K562 (cell line): ENCODE data around the gene OBSCN. TPM values are rescaled to one million over a fixed set of nuclear protein-coding genes. Genes with fewer than 3 reads are reported as not detected.

Source experiments
- ATAC-seq: fragments of 200-7000 bp; cut with Tn5 transposase; 3 replicates; pipeline ENCODE4 v1.9.1; 2020; ENCODE audit warnings: moderate library complexity
- BruUV-seq: library from RNA; stranded (reverse); fragments of 400-500 nt; replicated peaks from 2 replicates; lab custom pipeline; 2021; lab: Mats Ljungman, UMichigan
- CTCF ChIA-PET: fragments of 300-600 bp; formaldehyde crosslinking; extraction: SDS; loops from one replicate; lab custom pipeline; 2021; ENCODE audit warnings: low intra/inter-chr PET ratio; lab: Yijun Ruan, JAX
- POLR2A ChIA-PET: fragments of 300-600, 350-650 bp; sonication (Branson Sonifier 250); formaldehyde crosslinking; extraction: SDS; loops from one replicate; lab custom pipeline; 2021; ENCODE audit warnings: antibody characterized with exemption, inconsistent platforms; lab: Yijun Ruan, JAX
- DNase-seq, 4 experiments: peaks; one replicate each; pipeline versions ENCODE4 v3.0.0 to v3.0.0-alpha.2; 2011 to 2018; ENCODE audit warnings: low spot score in 3 of 4, mixed read lengths in 3 of 4; ENCODE audit errors: extremely low read depth in 1 of 4
- FAIRE-seq: peaks from 2 replicates; lab custom pipeline; 2011; peaks lifted over from hg19 to GRCh38; lab: Jason Lieb, UNC
- H2AFZ ChIP-seq: 2 replicates; pipeline ENCODE4 v1.6.0; 2011; ENCODE audit warnings: low read depth, low read length, control low read depth, inconsistent platforms
- H3K27ac ChIP-seq: fragments of 200-600 bp; 3 replicates; pipeline ENCODE4 v1.8.0; 2011; ENCODE audit warnings: low read depth, mild to moderate bottlenecking, control low read depth, inconsistent platforms, low read length, moderate library complexity, mixed read lengths; ENCODE audit errors: extremely low read depth
- H3K27me3 ChIP-seq, 2 experiments: fragments of 300-600 bp in 1 of 2; 2 replicates in 1 of 2; 3 replicates in 1 of 2; pipeline versions ENCODE4 v1.6.0 to v1.8.0; 2011; ENCODE audit warnings: inconsistent platforms in 2 of 2, low read length in 2 of 2, mild to moderate bottlenecking in 1 of 2, mixed read lengths in 1 of 2, moderate library complexity in 1 of 2; ENCODE audit not compliant: control insufficient read depth in 2 of 2, insufficient read depth in 2 of 2
- H3K36me3 ChIP-seq: fragments of 300-600 bp; 3 replicates; pipeline ENCODE4 v1.8.0; 2011; ENCODE audit warnings: mild to moderate bottlenecking, low read length, inconsistent platforms; ENCODE audit not compliant: control insufficient read depth, insufficient read depth
- H3K4me1 ChIP-seq, 2 experiments: fragments of 200-600 bp in 1 of 2; replicated peaks in 1 of 2; 2 replicates in 1 of 2; 3 replicates in 1 of 2; pipeline versions ENCODE4 v1.5.1 to v1.8.0; 2011; ENCODE audit warnings: inconsistent platforms in 2 of 2, low read length in 2 of 2, mild to moderate bottlenecking in 1 of 2, mixed read lengths in 1 of 2, moderate library complexity in 1 of 2; ENCODE audit not compliant: control insufficient read depth in 2 of 2, insufficient read depth in 2 of 2
- H3K4me2 ChIP-seq: 2 replicates; pipeline ENCODE4 v1.6.1; 2011; ENCODE audit warnings: low read length, control low read depth, inconsistent platforms, mixed read lengths; ENCODE audit not compliant: insufficient read depth
- H3K4me3 ChIP-seq: fragments of 200-600 bp; sonication (generic), shearing (Covaris generic); 2 replicates; pipeline ENCODE4 v1.5.1; 2016; ENCODE audit warnings: control low read depth, inconsistent platforms
- H3K79me2 ChIP-seq: fragments of 200-600 bp; 3 replicates; pipeline ENCODE4 v1.8.0; 2011; ENCODE audit warnings: low read length, inconsistent platforms; ENCODE audit not compliant: control insufficient read depth, insufficient read depth
- H3K9ac ChIP-seq, 2 experiments: 2 replicates each; pipeline versions ENCODE4 v1.6.0 to v1.6.1; 2011; ENCODE audit warnings: low read depth in 2 of 2, low read length in 2 of 2, control low read depth in 1 of 2, inconsistent platforms in 1 of 2, mild to moderate bottlenecking in 1 of 2, mixed read lengths in 1 of 2; ENCODE audit not compliant: insufficient read depth in 1 of 2
- H3K9me1 ChIP-seq: one replicate; pipeline ENCODE4 v1.6.0; 2011; ENCODE audit warnings: inconsistent platforms, mild to moderate bottlenecking, low read length, moderate library complexity; ENCODE audit not compliant: control insufficient read depth, insufficient read depth
- H3K9me3 ChIP-seq: replicated peaks from 2 replicates; pipeline ENCODE4 v1.5.1; 2011; ENCODE audit warnings: low read depth, low read length, inconsistent platforms; ENCODE audit not compliant: control insufficient read depth, insufficient read depth
- H4K20me1 ChIP-seq: replicated peaks from 2 replicates; pipeline ENCODE4 v1.6.1; 2011; ENCODE audit warnings: low read length, inconsistent platforms, mixed read lengths; ENCODE audit not compliant: control insufficient read depth, insufficient read depth
- SUPT5H ChIP-seq: fragments of 450-650 bp; IDR thresholded peaks from 2 replicates; pipeline ENCODE4 v1.6.1; 2016
- TOE1 ChIP-seq, 2 experiments: fragments of 450-650 bp in 1 of 2; sonication (generic) in 1 of 2; formaldehyde crosslinking in 1 of 2; IDR thresholded peaks; 2 replicates each; pipeline versions ENCODE4 v1.7.1 to v1.8.0; 2016 to 2022; ENCODE audit warnings: borderline replicate concordance in 2 of 2, mild to moderate bottlenecking in 2 of 2, antibody characterized with exemption in 1 of 2, inconsistent platforms in 1 of 2, low read depth in 1 of 2, missing genetic modification reagents in 1 of 2, moderate library complexity in 1 of 2
- VEZF1 ChIP-seq: fragments of 200-800 bp; sonication (Bioruptor generic); IDR thresholded peaks from 2 replicates; pipeline ENCODE4 v1.6.1; 2017; ENCODE audit warnings: missing genetic modification characterization, missing compliant biosample characterization
- ZFP36 ChIP-seq: fragments of 150-350 bp; IDR thresholded peaks from 2 replicates; pipeline ENCODE4 v1.6.1; 2018; ENCODE audit warnings: low read length, low read depth; ENCODE audit not compliant: partially characterized antibody
- ZNF436 ChIP-seq: fragments of 250-450, 450-650 bp; sonication (Bioruptor Pico); formaldehyde crosslinking; IDR thresholded peaks from 2 replicates; pipeline ENCODE4 v1.7.0; 2020; ENCODE audit warnings: mild to moderate bottlenecking
- WGBS: fragments of 100-300 bp; shearing (Covaris generic); methylation state at CpG from one replicate; pipeline ENCODE4 v1.1.6; 2016; ENCODE audit warnings: low coverage, mixed read lengths; ENCODE audit not compliant: insufficient coverage; ENCODE audit errors: missing lambda C conversion rate; 5-methylcytosine and 5-hydroxymethylcytosine counted together
- in situ Hi-C: fragments of 300-500 bp; cut with MboI; formaldehyde crosslinking; loops from 4 replicates; pipeline ENCODE4 v1.15.0; 2018; ENCODE audit warnings: inconsistent platforms, mixed read lengths
- intact Hi-C: fragments of 100-400 bp; cut with micrococcal nuclease; formaldehyde crosslinking; loops from 2 replicates; pipeline ENCODE4 v1.14.2; 2022
- polyA plus RNA-seq, 8 experiments: library from polyadenylated mRNA; depleted of rRNA in 4 of 8; stranded (reverse) in 5 of 8; unstranded in 3 of 8; fragments of >200 nt; fragmentation: Nextera tagmentation in 2 of 8; fragmentation: Illumina TruSeq in 1 of 8; extraction: Ambion mirVana in 2 of 8; extraction: Trizol in 1 of 8; gene quantifications; 2 replicates each; pipeline versions ENCODE4 v1.2.1 to v1.2.3, GENCODE V29; 2011 to 2014; ENCODE audit warnings: inconsistent platforms in 1 of 8, missing spikeins in 1 of 8
- total RNA-seq, 7 experiments: library from RNA; depleted of rRNA in 6 of 7; stranded (reverse); fragments of >200 nt in 6 of 7; fragmentation: Illumina TruSeq in 2 of 7; extraction: Trizol in 2 of 7; gene quantifications; 2 replicates each; pipeline versions ENCODE4 v1.2.1 to v1.2.3, GENCODE V29; 2011 to 2021; ENCODE audit warnings: low replicate concordance in 1 of 7

OBSCN gene
- total and polyA plus RNA-seq, 9 of the 15 experiments (the other 6 are each of a cell fraction or from before 2014, with no cell fraction given), result 0.18 to 19.7 (median 3.6) TPM

- H3K27ac ChIP-seq, result no peak overlapping the region
- WGBS, result 3% methylated on average over 9 of the region's 9 CpGs
- H3K9me1 ChIP-seq, result no peaks in the 10 kb centered on the region
- H3K4me3 ChIP-seq, result no peak overlapping the region
- CTCF ChIA-PET, result no interaction called here
- H3K9ac ChIP-seq, result no peak overlapping the region
- no peak overlapping the region for H2AFZ ChIP-seq
- no peaks in the 10 kb centered on the region for H3K36me3 ChIP-seq
- peaks cover 0 to 11% of the 10 kb centered on the region in 2 experiments; a peak in 1 of 5 replicates for H3K4me1 ChIP-seq
- BruUV-seq, result no TSS peak
- DNase-seq (no peak), ATAC-seq (no peak), FAIRE-seq (no peak)
- TF ChIP-seq SUPT5H (no peak), TOE1 (IDR thresholded peaks at IDR 0.05; ENCODE audit: borderline replicate concordance) (no peak), TOE1 (CRISPR knock-in tag; IDR thresholded peaks at IDR 0.05; ENCODE audit: borderline replicate concordance, low read depth) (no peak), ZFP36 (no peak), ZNF436 (CRISPR knock-in tag) (no peak), VEZF1 (no peak)
- POLR2A ChIA-PET, result interaction anchor here (0.6 kb wide), 1 partner anchor 18 kb away, joined by 3 read pairs; no protein-coding TSS in a partner anchor
- H4K20me1 ChIP-seq, result no peaks in the 10 kb centered on the region
- H3K79me2 ChIP-seq, result no peaks in the 10 kb centered on the region
- intact Hi-C loops, result no loop called here
- peaks cover 18 to 55% of the 10 kb centered on the region in 2 experiments; a peak in 4 of 5 replicates for H3K27me3 ChIP-seq
- H3K9me3 ChIP-seq, result peaks cover 3% of the 10 kb centered on the region; the same call in 1 of the 2 replicates
- in situ Hi-C loops, result no loop called here
- H3K4me2 ChIP-seq, result no peak overlapping the region
Measured at GRCh38 chr1:228303596-228303995, 95.8 kb downstream of the OBSCN start.
